Caco-2 (cell line): Measurements from ENCODE around the gene CRTC1. TPM values are rescaled to one million over a fixed set of nuclear protein-coding genes. Genes with fewer than 3 reads are reported as not detected.

Experiments
- BruUV-seq: library from RNA; stranded (reverse); fragments of 400-500 nt; replicated peaks from 2 replicates; lab custom pipeline; 2021; lab: Mats Ljungman, UMichigan
- CTCF ChIA-PET: fragments of 300-600 bp; sonication (Branson Sonifier 250); formaldehyde crosslinking; loops from one replicate; lab custom pipeline; 2022; ENCODE audit warnings: antibody characterized with exemption; lab: Charles Lee
- POLR2A ChIA-PET: fragments of 300-600 bp; sonication (Branson Sonifier 250); formaldehyde crosslinking; loops from one replicate; lab custom pipeline; 2022; ENCODE audit warnings: antibody characterized with exemption; lab: Charles Lee
- DNase-seq, 2 experiments: peaks; one replicate each; pipeline versions ENCODE4 v3.0.0 to v3.0.0-alpha.2; 2020 to 2022
- H3K27me3 ChIP-seq: replicated peaks from 2 replicates; pipeline ENCODE4 v1.6.0; 2011; ENCODE audit warnings: low read length; ENCODE audit not compliant: control insufficient read depth, insufficient read depth
- H3K36me3 ChIP-seq: 2 replicates; pipeline ENCODE4 v1.5.1; 2011; ENCODE audit warnings: low read length; ENCODE audit not compliant: control insufficient read depth, insufficient read depth
- H3K4me1 ChIP-seq: fragments of 250-450 bp; sonication (Bioruptor Pico); 2 replicates; pipeline ENCODE4 v1.5.1; 2020; ENCODE audit warnings: mild to moderate bottlenecking
- H3K4me3 ChIP-seq: 2 replicates; pipeline ENCODE4 v1.5.1; 2011; ENCODE audit warnings: low read depth, mild to moderate bottlenecking, control low read depth, low read length
- H3K9me3 ChIP-seq: fragments of 250-450 bp; sonication (Bioruptor Pico); 2 replicates; pipeline ENCODE4 v1.5.1; 2020; ENCODE audit warnings: mild to moderate bottlenecking, moderate library complexity
- H3K27ac Mint-ChIP-seq: one replicate; pipeline ENCODE4 v1.8.0; 2022; ENCODE audit warnings: mixed read lengths; ENCODE audit not compliant: unreplicated experiment
- H3K27me3 Mint-ChIP-seq: one replicate; pipeline ENCODE4 v1.8.0; 2022; ENCODE audit warnings: mixed read lengths; ENCODE audit not compliant: insufficient read depth, unreplicated experiment
- H3K36me3 Mint-ChIP-seq: one replicate; pipeline ENCODE4 v1.8.0; 2022; ENCODE audit warnings: mild to moderate bottlenecking, mixed read lengths; ENCODE audit not compliant: insufficient read depth, unreplicated experiment
- H3K4me1 Mint-ChIP-seq: one replicate; pipeline ENCODE4 v1.8.0; 2022; ENCODE audit warnings: low read depth, mixed read lengths; ENCODE audit not compliant: unreplicated experiment
- H3K4me3 Mint-ChIP-seq: one replicate; pipeline ENCODE4 v1.8.0; 2022; ENCODE audit warnings: mild to moderate bottlenecking, moderate library complexity, mixed read lengths; ENCODE audit not compliant: unreplicated experiment
- H3K9me3 Mint-ChIP-seq: one replicate; pipeline ENCODE4 v1.8.0; 2022; ENCODE audit warnings: mixed read lengths; ENCODE audit not compliant: unreplicated experiment
- intact Hi-C: fragments of 100-400 bp; cut with micrococcal nuclease; formaldehyde crosslinking; loops from one replicate; pipeline ENCODE4 v1.10.0; 2022; ENCODE audit not compliant: unreplicated experiment
- total RNA-seq: library from RNA; stranded (reverse); gene quantifications from 2 replicates; pipeline ENCODE4 v1.2.3, GENCODE V29; 2022
- TF ChIP-seq, protein P1 (sequence below), 2 experiments: fragments of 200-600 bp in 1 of 2; IDR thresholded peaks; 1 replicate in 1 of 2; 2 replicates in 1 of 2; pipeline versions ENCODE4 v1.5.1 to v1.8.0; 2011 to 2022; ENCODE audit warnings: antibody characterized with exemption in 1 of 2, control low read depth in 1 of 2, inconsistent platforms in 1 of 2, low read depth in 1 of 2, low read length in 1 of 2, mild to moderate bottlenecking in 1 of 2, moderate library complexity in 1 of 2; ENCODE audit not compliant: insufficient read depth in 1 of 2, severe bottlenecking in 1 of 2, unreplicated experiment in 1 of 2

CRTC1 gene
- total RNA-seq, 1 experiment from 2014 or later, result 13.8 TPM

DNA sequence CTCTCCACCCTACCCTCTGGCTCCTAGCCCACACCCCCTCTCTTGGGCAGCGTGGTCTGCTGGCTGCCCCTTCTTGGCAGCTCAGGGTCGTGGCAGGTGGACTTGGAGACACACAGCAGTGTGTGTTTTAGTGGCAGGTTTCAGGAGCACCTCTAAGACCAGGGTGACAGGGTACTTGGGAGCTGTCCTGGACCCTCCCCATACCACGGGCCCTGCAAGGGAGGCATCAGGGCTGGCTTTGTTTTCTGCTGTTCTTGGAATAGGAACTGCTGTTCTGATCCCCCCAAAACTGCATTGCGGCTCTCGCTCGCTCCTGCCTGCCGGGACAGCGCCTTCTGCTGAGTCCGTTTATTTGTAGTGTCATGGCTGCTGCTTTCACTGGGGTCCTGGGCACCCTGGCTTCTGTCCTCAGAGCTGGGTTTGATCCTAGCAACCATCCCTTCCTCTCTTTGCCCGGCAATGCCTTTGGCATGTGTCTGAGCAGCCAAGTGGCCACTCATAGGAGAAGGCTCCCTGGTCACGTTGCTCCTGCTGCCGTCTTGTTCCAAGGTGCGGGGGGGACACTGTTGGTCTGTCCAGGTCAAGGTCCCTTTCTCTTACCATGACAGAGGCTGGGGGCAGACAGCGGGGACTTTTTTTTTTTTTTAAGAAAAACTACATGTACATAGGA, 95.5 kb downstream of the CRTC1 start:
- H3K27me3 ChIP-seq, result no peaks in the 10 kb centered on the region; the same call in 1 of the 2 replicates
- no peaks in the 10 kb centered on the region for H3K27me3 Mint-ChIP-seq
- POLR2A ChIA-PET, result no interaction called here

DNA sequence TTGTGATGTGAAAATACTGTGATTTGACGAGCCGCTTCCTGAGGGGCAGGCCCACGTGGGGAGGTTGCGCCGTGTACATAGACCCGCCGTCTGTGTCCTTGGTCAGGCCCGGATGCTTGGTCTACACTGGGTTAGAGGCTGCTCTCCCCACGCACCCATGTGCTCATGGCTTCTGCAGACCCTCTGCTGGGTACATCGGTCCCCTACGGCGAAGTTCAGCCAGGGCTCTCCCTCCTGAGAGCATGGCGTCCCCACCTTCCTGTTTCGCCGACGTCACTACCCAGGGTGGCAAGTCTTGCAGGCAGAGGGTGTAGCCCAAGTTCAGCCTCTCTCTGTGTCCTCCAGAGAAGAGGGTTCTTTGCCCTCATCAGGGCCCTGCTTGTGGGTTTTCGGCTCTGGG, 96.6 kb downstream of the CRTC1 start:
- Histone ChIP-seq H3K9me3 (no peaks in the 10 kb centered on the region), H3K4me1 (no peaks in the 10 kb centered on the region), H3K4me3 (no peak overlapping the region), H3K36me3 (no peaks in the 10 kb centered on the region), H3K27me3 (no peaks in the 10 kb centered on the region; the same call in 1 of the 2 replicates)
- H3K36me3 Mint-ChIP-seq, result peaks cover 17% of the 10 kb centered on the region
- TF ChIP-seq, protein P1, sequence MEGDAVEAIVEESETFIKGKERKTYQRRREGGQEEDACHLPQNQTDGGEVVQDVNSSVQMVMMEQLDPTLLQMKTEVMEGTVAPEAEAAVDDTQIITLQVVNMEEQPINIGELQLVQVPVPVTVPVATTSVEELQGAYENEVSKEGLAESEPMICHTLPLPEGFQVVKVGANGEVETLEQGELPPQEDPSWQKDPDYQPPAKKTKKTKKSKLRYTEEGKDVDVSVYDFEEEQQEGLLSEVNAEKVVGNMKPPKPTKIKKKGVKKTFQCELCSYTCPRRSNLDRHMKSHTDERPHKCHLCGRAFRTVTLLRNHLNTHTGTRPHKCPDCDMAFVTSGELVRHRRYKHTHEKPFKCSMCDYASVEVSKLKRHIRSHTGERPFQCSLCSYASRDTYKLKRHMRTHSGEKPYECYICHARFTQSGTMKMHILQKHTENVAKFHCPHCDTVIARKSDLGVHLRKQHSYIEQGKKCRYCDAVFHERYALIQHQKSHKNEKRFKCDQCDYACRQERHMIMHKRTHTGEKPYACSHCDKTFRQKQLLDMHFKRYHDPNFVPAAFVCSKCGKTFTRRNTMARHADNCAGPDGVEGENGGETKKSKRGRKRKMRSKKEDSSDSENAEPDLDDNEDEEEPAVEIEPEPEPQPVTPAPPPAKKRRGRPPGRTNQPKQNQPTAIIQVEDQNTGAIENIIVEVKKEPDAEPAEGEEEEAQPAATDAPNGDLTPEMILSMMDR (IDR thresholded peaks at IDR 0.05; ENCODE audit: insufficient read depth in 1 of 2, low read depth in 1 of 2, low read length in 1 of 2, severe bottlenecking in 1 of 2, unreplicated experiment in 1 of 2), result no peak
- POLR2A ChIA-PET, result no interaction called here
- no peak for DNase-seq
- no peaks in the 10 kb centered on the region for H3K27me3 Mint-ChIP-seq
- no peaks in the 10 kb centered on the region for H3K9me3 Mint-ChIP-seq
- peaks cover 5% of the 10 kb centered on the region for H3K4me1 Mint-ChIP-seq
- CTCF ChIA-PET, result interaction anchor here (1.0 to 1.6 kb wide), 4 partner anchors 45 to 76 kb away, joined by 3 to 12 read pairs (median 5); no protein-coding TSS in a partner anchor
- no peak overlapping the region for H3K4me3 Mint-ChIP-seq
- intact Hi-C loops, result no loop called here
- H3K27ac Mint-ChIP-seq, result no peak overlapping the region
- BruUV-seq, result no TSS peak

More for the DNA sequence above, 95.5 kb downstream of the CRTC1 start:
- Histone ChIP-seq H3K36me3 (no peaks in the 10 kb centered on the region), H3K9me3 (no peaks in the 10 kb centered on the region), H3K4me3 (no peak overlapping the region), H3K4me1 (no peaks in the 10 kb centered on the region)
- H3K4me1 Mint-ChIP-seq, result no peaks in the 10 kb centered on the region
- peaks cover 17% of the 10 kb centered on the region for H3K36me3 Mint-ChIP-seq
- DNase-seq, result no peak
- TF ChIP-seq, protein P1 (IDR thresholded peaks at IDR 0.05; ENCODE audit: insufficient read depth in 1 of 2, low read depth in 1 of 2, low read length in 1 of 2, severe bottlenecking in 1 of 2, unreplicated experiment in 1 of 2), result no peak
- no TSS peak for BruUV-seq
- no peak overlapping the region for H3K27ac Mint-ChIP-seq
- no peak overlapping the region for H3K4me3 Mint-ChIP-seq
- CTCF ChIA-PET, result interaction anchor here (0.8 kb wide), 1 partner anchor 10 kb away, joined by 4 read pairs; no protein-coding TSS in a partner anchor
- intact Hi-C loops, result no loop called here
- H3K9me3 Mint-ChIP-seq, result no peaks in the 10 kb centered on the region

DNA sequence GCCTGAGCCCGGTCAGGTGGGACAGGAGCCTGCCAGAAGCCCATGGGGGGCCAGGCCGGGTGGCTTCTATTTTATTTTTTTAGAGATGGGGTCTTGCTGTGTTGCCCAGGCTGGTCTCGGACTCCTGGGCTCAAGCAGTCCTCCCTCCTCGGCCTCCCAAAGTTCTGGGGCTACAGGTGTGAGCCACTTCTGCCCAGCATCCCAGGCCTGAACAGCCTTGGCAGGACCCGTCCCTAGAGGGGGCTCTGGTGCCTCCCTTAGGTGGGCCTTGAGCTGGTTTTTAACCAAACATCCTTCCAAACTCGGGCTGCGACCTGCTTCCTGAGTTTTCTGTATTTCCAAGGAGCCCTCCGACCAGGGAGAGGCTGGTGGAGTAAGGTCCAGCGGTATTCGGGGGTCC, 97.2 kb downstream of the CRTC1 start:
- H3K36me3 Mint-ChIP-seq, result peaks cover 17% of the 10 kb centered on the region

More for the DNA sequence above, 97.2 kb downstream of the CRTC1 start:
- no peaks in the 10 kb centered on the region for H3K4me1 ChIP-seq
- Mint-ChIP-seq H3K4me1 (peaks cover 5% of the 10 kb centered on the region), H3K9me3 (no peaks in the 10 kb centered on the region), H3K4me3 (no peak overlapping the region), H3K27me3 (no peaks in the 10 kb centered on the region), H3K27ac (no peak overlapping the region)
- ChIA-PET CTCF (interaction anchor here (0.6 to 1.6 kb wide), 5 partner anchors 44 to 76 kb away, joined by 3 to 12 read pairs (median 4); no protein-coding TSS in a partner anchor), POLR2A (no interaction called here)
- H3K9me3 ChIP-seq, result no peaks in the 10 kb centered on the region
- no peaks in the 10 kb centered on the region for H3K36me3 ChIP-seq
- no peaks in the 10 kb centered on the region; the same call in 1 of the 2 replicates for H3K27me3 ChIP-seq
- intact Hi-C loops, result no loop called here
- TF ChIP-seq, protein P1 (IDR thresholded peaks at IDR 0.05; ENCODE audit: insufficient read depth in 1 of 2, low read depth in 1 of 2, low read length in 1 of 2, severe bottlenecking in 1 of 2, unreplicated experiment in 1 of 2), result peak in 1 of 2 experiments; percentile 32
- DNase-seq, result no peak
- H3K4me3 ChIP-seq, result no peak overlapping the region
- BruUV-seq, result no TSS peak
